DOHH2 (cell line): ENCODE data around the gene LRRC8E.

ENCODE experiments used
- CTCF ChIP-seq: fragments of 200-600 bp; sonication (generic); IDR thresholded peaks from one replicate; pipeline ENCODE4 v1.5.1; 2014; ENCODE audit warnings: antibody characterized with exemption, mild to moderate bottlenecking, low read depth, low read length; ENCODE audit not compliant: poor library complexity, severe bottlenecking
- EZH2phosphoT487 ChIP-seq: fragments of 200-600 bp; sonication (generic); IDR thresholded peaks from 2 replicates; pipeline ENCODE4 v1.6.1; 2017; ENCODE audit warnings: borderline replicate concordance, mild to moderate bottlenecking, antibody characterized with exemption, low read length, moderate library complexity, mixed read lengths

- no peak for TF ChIP-seq CTCF
- peak; percentile 72; the same call in 1 of the 2 replicates for TF ChIP-seq EZH2phosphoT487
Observed at GRCh38 chr19:7918615-7919421, 30.5 kb downstream of the LRRC8E start.
